GM23338 (cell line): Measurements from ENCODE around the gene MICALL1. TPM values are rescaled to one million over a fixed set of nuclear protein-coding genes. Genes with fewer than 3 reads are reported as not detected.

Source experiments
- ATAC-seq: fragments of 200-7000 bp; cut with Tn5 transposase; 3 replicates; pipeline ENCODE4 v1.9.1; 2020
- DNase-seq: peaks from one replicate; pipeline ENCODE4 v3.0.0-alpha.2; 2015; ENCODE audit warnings: low spot score
- H2AFZ ChIP-seq: fragments of 200-600 bp; sonication (generic); 2 replicates; pipeline ENCODE4 v1.8.0; 2016; ENCODE audit warnings: antibody characterized with exemption, mild to moderate bottlenecking, moderate library complexity
- H3F3A ChIP-seq: fragments of 200-600 bp; sonication (generic); replicated peaks from 2 replicates; pipeline ENCODE4 v1.8.0; 2017; ENCODE audit warnings: antibody characterized with exemption, mixed run types, low read depth
- H3K27ac ChIP-seq: fragments of 200-600 bp; sonication (generic); 2 replicates; pipeline ENCODE4 v1.6.1; 2016; ENCODE audit warnings: low read depth
- H3K27me3 ChIP-seq: fragments of 200-600 bp; sonication (generic); 2 replicates; pipeline ENCODE4 v1.8.0; 2016; ENCODE audit warnings: mild to moderate bottlenecking, mixed run types, moderate library complexity; ENCODE audit not compliant: insufficient read depth
- H3K36me3 ChIP-seq: fragments of 200-600 bp; sonication (generic); 2 replicates; pipeline ENCODE4 v1.8.0; 2016; ENCODE audit warnings: mild to moderate bottlenecking; ENCODE audit not compliant: insufficient read depth
- H3K4me1 ChIP-seq: fragments of 200-600 bp; sonication (generic); 2 replicates; pipeline ENCODE4 v1.8.0; 2016; ENCODE audit warnings: mild to moderate bottlenecking, moderate library complexity; ENCODE audit not compliant: insufficient read depth
- H3K4me2 ChIP-seq: fragments of 200-600 bp; sonication (generic); 2 replicates; pipeline ENCODE4 v1.7.1; 2017; ENCODE audit warnings: mixed run types
- H3K4me3 ChIP-seq: fragments of 200-600 bp; sonication (generic); 2 replicates; pipeline ENCODE4 v1.6.1; 2016; ENCODE audit warnings: mixed run types
- H3K79me2 ChIP-seq: fragments of 200-600 bp; sonication (generic); replicated peaks from 2 replicates; pipeline ENCODE4 v1.8.0; 2017; ENCODE audit warnings: mild to moderate bottlenecking; ENCODE audit not compliant: insufficient read depth
- H3K9me2 ChIP-seq: fragments of 200-600 bp; sonication (generic); 2 replicates; pipeline ENCODE4 v1.8.0; 2017; ENCODE audit not compliant: insufficient read depth
- H4K20me1 ChIP-seq: fragments of 200-600 bp; sonication (generic); replicated peaks from 2 replicates; pipeline ENCODE4 v1.8.0; 2017; ENCODE audit warnings: mild to moderate bottlenecking; ENCODE audit not compliant: insufficient read depth
- H3K27ac Mint-ChIP-seq: 2 replicates; pipeline ENCODE4 v1.8.0; 2020; ENCODE audit warnings: inconsistent platforms, mild to moderate bottlenecking, moderate library complexity, mixed read lengths
- H3K27me3 Mint-ChIP-seq: 3 replicates; pipeline ENCODE4 v1.8.0; 2022; ENCODE audit warnings: low read depth, mild to moderate bottlenecking, moderate library complexity, mixed read lengths, inconsistent platforms; ENCODE audit not compliant: insufficient read depth, poor library complexity
- H3K36me3 Mint-ChIP-seq: 3 replicates; pipeline ENCODE4 v1.8.0; 2021; ENCODE audit warnings: low read depth, mild to moderate bottlenecking, inconsistent platforms, moderate library complexity, mixed read lengths
- H3K4me1 Mint-ChIP-seq: 3 replicates; pipeline ENCODE4 v1.8.0; 2020; ENCODE audit warnings: mild to moderate bottlenecking, inconsistent platforms, mixed read lengths
- H3K4me3 Mint-ChIP-seq: 3 replicates; pipeline ENCODE4 v1.8.0; 2021; ENCODE audit warnings: moderate library complexity, mild to moderate bottlenecking, inconsistent platforms, mixed read lengths
- H3K9me3 Mint-ChIP-seq: 3 replicates; pipeline ENCODE4 v1.8.0; 2020; ENCODE audit warnings: moderate library complexity, mild to moderate bottlenecking, inconsistent platforms, mixed read lengths
- CREB1 ChIP-seq: fragments of 250-450 bp; sonication (Bioruptor Pico); IDR thresholded peaks from 2 replicates; pipeline ENCODE4 v1.5.0; 2020; ENCODE audit warnings: low read depth, mild to moderate bottlenecking, moderate library complexity
- CTCF ChIP-seq, 2 experiments: fragments of 200-600 bp in 1 of 2; sonication (generic) in 1 of 2; conservative IDR thresholded peaks; 2 replicates each; pipeline versions ENCODE4 v1.5.1 to v1.6.1; 2016 to 2017; ENCODE audit warnings: antibody characterized with exemption in 2 of 2, low read depth in 2 of 2, mild to moderate bottlenecking in 2 of 2, moderate library complexity in 1 of 2
- ETS1 ChIP-seq: IDR thresholded peaks from 2 replicates; pipeline ENCODE4 v1.6.1; 2016; ENCODE audit warnings: antibody characterized with exemption
- EZH2 ChIP-seq: fragments of 200-600 bp; sonication (generic); IDR thresholded peaks from one replicate; pipeline ENCODE4 v1.8.0; 2017; ENCODE audit warnings: antibody characterized with exemption, mild to moderate bottlenecking, low read depth; ENCODE audit not compliant: unreplicated experiment
- EZH2phosphoT487 ChIP-seq: fragments of 200-600 bp; sonication (generic); IDR thresholded peaks from one replicate; pipeline ENCODE4 v1.8.1; 2018; ENCODE audit warnings: antibody characterized with exemption; ENCODE audit not compliant: unreplicated experiment
- JUNB ChIP-seq: IDR thresholded peaks from one replicate; pipeline ENCODE4 v1.6.1; 2016; ENCODE audit warnings: antibody characterized with exemption; ENCODE audit not compliant: unreplicated experiment
- NANOG ChIP-seq: IDR thresholded peaks from 2 replicates; pipeline ENCODE4 v1.6.1; 2016; ENCODE audit warnings: antibody characterized with exemption, borderline replicate concordance
- POLR2AphosphoS5 ChIP-seq: IDR thresholded peaks from 2 replicates; pipeline ENCODE4 v1.6.1; 2016; ENCODE audit warnings: antibody characterized with exemption, low read depth
- REST ChIP-seq: IDR thresholded peaks from one replicate; pipeline ENCODE4 v1.6.1; 2018; ENCODE audit warnings: antibody characterized with exemption; ENCODE audit not compliant: unreplicated experiment
- STAT1 ChIP-seq: IDR thresholded peaks from one replicate; pipeline ENCODE4 v1.6.1; 2016; ENCODE audit warnings: antibody characterized with exemption; ENCODE audit not compliant: unreplicated experiment
- ZNF114 ChIP-seq: fragments of 250-450 bp; sonication (Bioruptor Pico); IDR thresholded peaks from 2 replicates; pipeline ENCODE4 v1.5.0; 2020; ENCODE audit warnings: mild to moderate bottlenecking, moderate library complexity
- ZNF331 ChIP-seq: fragments of 250-450 bp; sonication (Bioruptor Pico); IDR thresholded peaks from 2 replicates; pipeline ENCODE4 v1.5.0; 2020; ENCODE audit warnings: low read depth, mild to moderate bottlenecking, moderate library complexity
- polyA plus RNA-seq: library from polyadenylated mRNA; unstranded; fragments of >200 nt; fragmentation: Nextera tagmentation; extraction: Ambion mirVana; gene quantifications from 2 replicates; pipeline ENCODE4 v1.2.1, GENCODE V29; 2016
- total RNA-seq: library from RNA; depleted of rRNA; stranded (reverse); fragments of >200 nt; shearing (Covaris generic); gene quantifications from 2 replicates; pipeline ENCODE4 v1.2.3, GENCODE V29; 2014
- TF ChIP-seq, protein P1 (sequence below): fragments of 250-450 bp; sonication (Bioruptor Pico); IDR thresholded peaks from 2 replicates; pipeline ENCODE4 v1.5.0; 2020; ENCODE audit warnings: mild to moderate bottlenecking, moderate library complexity

The MICALL1 gene
- total and polyA plus RNA-seq, 2 experiments from 2014 or later = 5.9 to 33.1 TPM

- Histone ChIP-seq H3K4me1 (0 out of 2 replicates have a peak, but pooled peaks cover 5% of the 10 kb centered on the region), H3K4me3 (no peak overlapping the region), H3K4me2 (no peak overlapping the region), H2AFZ (no peak overlapping the region), H3K27ac (no peak overlapping the region), H3K36me3 (peaks cover 34% of the 10 kb centered on the region), H3K27me3 (no peaks in the 10 kb centered on the region), H3K9me2 (no peaks in the 10 kb centered on the region), H4K20me1 (peaks cover 14% of the 10 kb centered on the region; the same call in 1 of the 2 replicates), H3K79me2 (peaks cover 27% of the 10 kb centered on the region), H3F3A (no peaks in the 10 kb centered on the region)
- Mint-ChIP-seq H3K27me3 (peaks cover 4% of the 10 kb centered on the region), H3K9me3 (no peaks in the 10 kb centered on the region), H3K27ac (no peak overlapping the region; the same call in 1 of the 2 replicates), H3K4me3 (no peak overlapping the region), H3K4me1 (peaks cover 6% of the 10 kb centered on the region; the same call in 2 of the 3 replicates), H3K36me3 (peaks cover 62% of the 10 kb centered on the region)
- ATAC-seq (no peak), DNase-seq (no peak)
- TF ChIP-seq EZH2 = no peak
- TF ChIP-seq, protein P1, sequence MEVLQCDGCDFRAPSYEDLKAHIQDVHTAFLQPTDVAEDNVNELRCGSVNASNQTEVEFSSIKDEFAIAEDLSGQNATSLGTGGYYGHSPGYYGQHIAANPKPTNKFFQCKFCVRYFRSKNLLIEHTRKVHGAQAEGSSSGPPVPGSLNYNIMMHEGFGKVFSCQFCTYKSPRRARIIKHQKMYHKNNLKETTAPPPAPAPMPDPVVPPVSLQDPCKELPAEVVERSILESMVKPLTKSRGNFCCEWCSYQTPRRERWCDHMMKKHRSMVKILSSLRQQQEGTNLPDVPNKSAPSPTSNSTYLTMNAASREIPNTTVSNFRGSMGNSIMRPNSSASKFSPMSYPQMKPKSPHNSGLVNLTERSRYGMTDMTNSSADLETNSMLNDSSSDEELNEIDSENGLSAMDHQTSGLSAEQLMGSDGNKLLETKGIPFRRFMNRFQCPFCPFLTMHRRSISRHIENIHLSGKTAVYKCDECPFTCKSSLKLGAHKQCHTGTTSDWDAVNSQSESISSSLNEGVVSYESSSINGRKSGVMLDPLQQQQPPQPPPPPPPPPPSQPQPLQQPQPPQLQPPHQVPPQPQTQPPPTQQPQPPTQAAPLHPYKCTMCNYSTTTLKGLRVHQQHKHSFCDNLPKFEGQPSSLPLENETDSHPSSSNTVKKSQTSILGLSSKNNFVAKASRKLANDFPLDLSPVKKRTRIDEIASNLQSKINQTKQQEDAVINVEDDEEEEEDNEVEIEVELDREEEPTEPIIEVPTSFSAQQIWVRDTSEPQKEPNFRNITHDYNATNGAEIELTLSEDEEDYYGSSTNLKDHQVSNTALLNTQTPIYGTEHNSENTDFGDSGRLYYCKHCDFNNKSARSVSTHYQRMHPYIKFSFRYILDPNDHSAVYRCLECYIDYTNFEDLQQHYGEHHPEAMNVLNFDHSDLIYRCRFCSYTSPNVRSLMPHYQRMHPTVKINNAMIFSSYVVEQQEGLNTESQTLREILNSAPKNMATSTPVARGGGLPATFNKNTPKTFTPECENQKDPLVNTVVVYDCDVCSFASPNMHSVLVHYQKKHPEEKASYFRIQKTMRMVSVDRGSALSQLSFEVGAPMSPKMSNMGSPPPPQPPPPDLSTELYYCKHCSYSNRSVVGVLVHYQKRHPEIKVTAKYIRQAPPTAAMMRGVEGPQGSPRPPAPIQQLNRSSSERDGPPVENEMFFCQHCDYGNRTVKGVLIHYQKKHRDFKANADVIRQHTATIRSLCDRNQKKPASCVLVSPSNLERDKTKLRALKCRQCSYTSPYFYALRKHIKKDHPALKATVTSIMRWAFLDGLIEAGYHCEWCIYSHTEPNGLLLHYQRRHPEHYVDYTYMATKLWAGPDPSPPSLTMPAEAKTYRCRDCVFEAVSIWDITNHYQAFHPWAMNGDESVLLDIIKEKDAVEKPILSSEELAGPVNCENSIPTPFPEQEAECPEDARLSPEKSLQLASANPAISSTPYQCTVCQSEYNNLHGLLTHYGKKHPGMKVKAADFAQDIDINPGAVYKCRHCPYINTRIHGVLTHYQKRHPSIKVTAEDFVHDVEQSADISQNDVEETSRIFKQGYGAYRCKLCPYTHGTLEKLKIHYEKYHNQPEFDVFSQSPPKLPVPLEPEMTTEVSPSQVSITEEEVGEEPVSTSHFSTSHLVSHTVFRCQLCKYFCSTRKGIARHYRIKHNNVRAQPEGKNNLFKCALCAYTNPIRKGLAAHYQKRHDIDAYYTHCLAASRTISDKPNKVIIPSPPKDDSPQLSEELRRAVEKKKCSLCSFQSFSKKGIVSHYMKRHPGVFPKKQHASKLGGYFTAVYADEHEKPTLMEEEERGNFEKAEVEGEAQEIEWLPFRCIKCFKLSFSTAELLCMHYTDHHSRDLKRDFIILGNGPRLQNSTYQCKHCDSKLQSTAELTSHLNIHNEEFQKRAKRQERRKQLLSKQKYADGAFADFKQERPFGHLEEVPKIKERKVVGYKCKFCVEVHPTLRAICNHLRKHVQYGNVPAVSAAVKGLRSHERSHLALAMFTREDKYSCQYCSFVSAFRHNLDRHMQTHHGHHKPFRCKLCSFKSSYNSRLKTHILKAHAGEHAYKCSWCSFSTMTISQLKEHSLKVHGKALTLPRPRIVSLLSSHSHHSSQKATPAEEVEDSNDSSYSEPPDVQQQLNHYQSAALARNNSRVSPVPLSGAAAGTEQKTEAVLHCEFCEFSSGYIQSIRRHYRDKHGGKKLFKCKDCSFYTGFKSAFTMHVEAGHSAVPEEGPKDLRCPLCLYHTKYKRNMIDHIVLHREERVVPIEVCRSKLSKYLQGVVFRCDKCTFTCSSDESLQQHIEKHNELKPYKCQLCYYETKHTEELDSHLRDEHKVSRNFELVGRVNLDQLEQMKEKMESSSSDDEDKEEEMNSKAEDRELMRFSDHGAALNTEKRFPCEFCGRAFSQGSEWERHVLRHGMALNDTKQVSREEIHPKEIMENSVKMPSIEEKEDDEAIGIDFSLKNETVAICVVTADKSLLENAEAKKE (CRISPR knock-in tag) = no peak
- TF ChIP-seq NANOG = no peak
- no peak for TF ChIP-seq CTCF (conservative IDR thresholded peaks at IDR 0.05; ENCODE audit: low read depth in 2 of 2)
- TF ChIP-seq JUNB = no peak
- TF ChIP-seq ETS1 = no peak
- TF ChIP-seq STAT1 = no peak
- no peak for TF ChIP-seq CREB1 (CRISPR knock-in tag)
- TF ChIP-seq POLR2AphosphoS5 = no peak
- no peak for TF ChIP-seq ZNF331 (CRISPR knock-in tag)
- TF ChIP-seq EZH2phosphoT487 = no peak
- TF ChIP-seq REST = no peak
- TF ChIP-seq ZNF114 (CRISPR knock-in tag) = no peak
These were observed 53.2 kb downstream of the MICALL1 start for GRCh38 chr22:37959231-37959825.
